ENCODE data around the gene MZT2B. TPM values are rescaled to one million over a fixed set of nuclear protein-coding genes. Genes with fewer than 3 reads are reported as not detected.
"Not testable (repeated sequence)": the region's sequence is repeated elsewhere in the genome, so short reads cannot be mapped to it uniquely, and the experiment has no call there.

The MZT2B gene
- total and polyA plus RNA-seq, 2 donors (not counting 1 experiment from before 2014, with no cell fraction given): 119 to 152 TPM

- no CpG with 5 or more reads among the region's 6 CpGs for WGBS (ENCODE audit: insufficient coverage)
- DNase-seq, CTCF ChIA-PET: not testable (repeated sequence)
Observed at GRCh38 chr2:130141002-130141401, 41.1 kb upstream of the MZT2B start.

GRCh38 chr2:130141645-130142370, 40.3 kb upstream of the MZT2B start:
- H2AFZ ChIP-seq (ENCODE audit: insufficient read depth, low read depth, low read length, poor library complexity, severe bottlenecking); H3K79me2 ChIP-seq (ENCODE audit: control insufficient read depth, insufficient read depth, low read length); ATAC-seq (ENCODE audit: low read depth); H4K20me1 ChIP-seq (ENCODE audit: control insufficient read depth, insufficient read depth, low read length, poor library complexity, severe bottlenecking); H3K4me1 Mint-ChIP-seq; H3K4me3 ChIP-seq (ENCODE audit: control extremely low read depth in 1 of 5, extremely low read depth in 1 of 5, insufficient read depth in 1 of 5, low read depth in 2 of 5, low read length in 4 of 5); H3K4me1 ChIP-seq (ENCODE audit: control insufficient read depth in 2 of 2, insufficient read depth in 2 of 2, low read length in 2 of 2); H3K27me3 ChIP-seq (replicated peaks in 1 of 4; ENCODE audit: control extremely low read depth in 1 of 4, control insufficient read depth in 3 of 4, insufficient read depth in 4 of 4, low read length in 3 of 4); H3K27ac ChIP-seq (ENCODE audit: low read length in 2 of 2); intact Hi-C loops (cut with micrococcal nuclease); DNase-seq; H3K9me3 ChIP-seq (ENCODE audit: control extremely low read depth in 1 of 3, control insufficient read depth in 2 of 3, insufficient read depth in 1 of 3, low read length in 2 of 3); H3K4me3 Mint-ChIP-seq; H3K27ac Mint-ChIP-seq; H3K36me3 ChIP-seq (replicated peaks in 1 of 2; ENCODE audit: control extremely low read depth in 1 of 2, control insufficient read depth in 1 of 2, extremely low read depth in 1 of 2, insufficient read depth in 2 of 2, low read length in 1 of 2); CTCF ChIA-PET; H3K9me3 Mint-ChIP-seq (ENCODE audit: insufficient read depth); H3K9ac ChIP-seq (ENCODE audit: low read length); H3K4me2 ChIP-seq (replicated peaks; ENCODE audit: low read depth, low read length, poor library complexity, severe bottlenecking): not testable (repeated sequence)
- H3K27me3 Mint-ChIP-seq: peaks cover 12% of the 10 kb centered on the region
- WGBS (ENCODE audit: insufficient coverage): 97% methylated on average over 3 of the region's 22 CpGs
- POLR2A ChIA-PET: interaction anchor here (0.6 kb wide), 1 partner anchor 200 kb away, joined by 4 read pairs; no protein-coding TSS in a partner anchor

More at GRCh38 chr2:130141002-130141401, 41.1 kb upstream of the MZT2B start:
- H2AFZ ChIP-seq (ENCODE audit: insufficient read depth, low read depth, low read length, poor library complexity, severe bottlenecking); H3K27me3 ChIP-seq (replicated peaks in 1 of 4; ENCODE audit: control extremely low read depth in 1 of 4, control insufficient read depth in 3 of 4, insufficient read depth in 4 of 4, low read length in 3 of 4); H3K79me2 ChIP-seq (ENCODE audit: control insufficient read depth, insufficient read depth, low read length); intact Hi-C loops (cut with micrococcal nuclease); H3K9me3 Mint-ChIP-seq (ENCODE audit: insufficient read depth); H3K9ac ChIP-seq (ENCODE audit: low read length); H3K36me3 ChIP-seq (replicated peaks in 1 of 2; ENCODE audit: control extremely low read depth in 1 of 2, control insufficient read depth in 1 of 2, extremely low read depth in 1 of 2, insufficient read depth in 2 of 2, low read length in 1 of 2); H3K27ac ChIP-seq (ENCODE audit: low read length in 2 of 2); H3K4me1 ChIP-seq (ENCODE audit: control insufficient read depth in 2 of 2, insufficient read depth in 2 of 2, low read length in 2 of 2); H3K4me3 ChIP-seq (ENCODE audit: control extremely low read depth in 1 of 5, extremely low read depth in 1 of 5, insufficient read depth in 1 of 5, low read depth in 2 of 5, low read length in 4 of 5); H3K9me3 ChIP-seq (ENCODE audit: control extremely low read depth in 1 of 3, control insufficient read depth in 2 of 3, insufficient read depth in 1 of 3, low read length in 2 of 3); H3K4me1 Mint-ChIP-seq; H3K4me2 ChIP-seq (replicated peaks; ENCODE audit: low read depth, low read length, poor library complexity, severe bottlenecking); POLR2A ChIA-PET; ATAC-seq (ENCODE audit: low read depth); H3K4me3 Mint-ChIP-seq; H4K20me1 ChIP-seq (ENCODE audit: control insufficient read depth, insufficient read depth, low read length, poor library complexity, severe bottlenecking); H3K27ac Mint-ChIP-seq; H3K27me3 Mint-ChIP-seq: not testable (repeated sequence)

- intact Hi-C loops (cut with micrococcal nuclease); H3K27ac ChIP-seq (ENCODE audit: low read length in 2 of 2); DNase-seq; ATAC-seq (ENCODE audit: low read depth); H3K4me1 ChIP-seq (ENCODE audit: control insufficient read depth in 2 of 2, insufficient read depth in 2 of 2, low read length in 2 of 2); H3K9me3 Mint-ChIP-seq (ENCODE audit: insufficient read depth); H3K36me3 ChIP-seq (replicated peaks in 1 of 2; ENCODE audit: control extremely low read depth in 1 of 2, control insufficient read depth in 1 of 2, extremely low read depth in 1 of 2, insufficient read depth in 2 of 2, low read length in 1 of 2); H3K9me3 ChIP-seq (ENCODE audit: control extremely low read depth in 1 of 3, control insufficient read depth in 2 of 3, insufficient read depth in 1 of 3, low read length in 2 of 3); H3K9ac ChIP-seq (ENCODE audit: low read length); H3K4me1 Mint-ChIP-seq; H3K27me3 ChIP-seq (replicated peaks in 1 of 4; ENCODE audit: control extremely low read depth in 1 of 4, control insufficient read depth in 3 of 4, insufficient read depth in 4 of 4, low read length in 3 of 4); CTCF ChIA-PET; H2AFZ ChIP-seq (ENCODE audit: insufficient read depth, low read depth, low read length, poor library complexity, severe bottlenecking); H3K79me2 ChIP-seq (ENCODE audit: control insufficient read depth, insufficient read depth, low read length); H3K4me2 ChIP-seq (replicated peaks; ENCODE audit: low read depth, low read length, poor library complexity, severe bottlenecking); H4K20me1 ChIP-seq (ENCODE audit: control insufficient read depth, insufficient read depth, low read length, poor library complexity, severe bottlenecking); H3K4me3 ChIP-seq (ENCODE audit: control extremely low read depth in 1 of 5, extremely low read depth in 1 of 5, insufficient read depth in 1 of 5, low read depth in 2 of 5, low read length in 4 of 5): not testable (repeated sequence)
- Mint-ChIP-seq H3K27ac (peak overlapping the region; percentile 32), H3K27me3 (peaks cover 12% of the 10 kb centered on the region), H3K4me3 (peak overlapping the region; percentile 72)
- WGBS (ENCODE audit: insufficient coverage): 91% methylated on average over 6 of the region's 13 CpGs
- POLR2A ChIA-PET: interaction anchor here (0.6 kb wide), 1 partner anchor 199 kb away, joined by 4 read pairs; no protein-coding TSS in a partner anchor
Observed at GRCh38 chr2:130142396-130143265, 39.4 kb upstream of the MZT2B start.
